Neural cell (in vitro differentiated cells): ENCODE results near the gene KDM4C. TPM values are rescaled to one million over a fixed set of nuclear protein-coding genes. Genes with fewer than 3 reads are reported as not detected.

Experiments used
- H2AFZ ChIP-seq: fragments of 200-600, 300-800 bp; sonication (generic), shearing (Covaris generic); 2 replicates; pipeline ENCODE4 v1.6.0; 2014; ENCODE audit warnings: low read depth, mild to moderate bottlenecking, antibody characterized with exemption, low read length, moderate library complexity
- H3F3A ChIP-seq: fragments of 200-600 bp; shearing (Covaris generic); 2 replicates; pipeline ENCODE4 v1.6.1; 2016; ENCODE audit warnings: mild to moderate bottlenecking, moderate library complexity, mixed read lengths, antibody characterized with exemption, low read length; ENCODE audit not compliant: insufficient read depth, poor library complexity, severe bottlenecking
- H3K27ac ChIP-seq: fragments of 200-600, 300-800 bp; sonication (generic), shearing (Covaris generic); 2 replicates; pipeline ENCODE4 v1.5.1; 2014; ENCODE audit warnings: mild to moderate bottlenecking, low read length, moderate library complexity
- H3K27me3 ChIP-seq: fragments of 300-800, 200-600 bp; sonication (generic), shearing (Covaris generic); 2 replicates; pipeline ENCODE4 v1.6.0; 2014; ENCODE audit warnings: mild to moderate bottlenecking, low read depth, low read length, moderate library complexity; ENCODE audit not compliant: insufficient read depth
- H3K36me3 ChIP-seq: fragments of 300-800, 200-600 bp; sonication (generic), shearing (Covaris generic); 2 replicates; pipeline ENCODE4 v1.5.1; 2014; ENCODE audit warnings: mild to moderate bottlenecking, antibody characterized with exemption, low read length, moderate library complexity; ENCODE audit not compliant: insufficient read depth
- H3K4me2 ChIP-seq: fragments of 300-800, 200-600 bp; sonication (generic), shearing (Covaris generic); 2 replicates; pipeline ENCODE4 v1.6.0; 2014; ENCODE audit warnings: mild to moderate bottlenecking, low read length
- H3K4me3 ChIP-seq: fragments of 300-800, 200-600 bp; sonication (generic), shearing (Covaris generic); 2 replicates; pipeline ENCODE4 v1.5.1; 2014; ENCODE audit warnings: mild to moderate bottlenecking, low read length, moderate library complexity
- H3K79me2 ChIP-seq: fragments of 200-600 bp; shearing (Covaris generic); replicated peaks from 2 replicates; pipeline ENCODE4 v1.6.0; 2014; ENCODE audit warnings: mild to moderate bottlenecking, low read length, moderate library complexity; ENCODE audit not compliant: insufficient read depth
- H3K9ac ChIP-seq: fragments of 300-800, 200-600 bp; sonication (generic), shearing (Covaris generic); 2 replicates; pipeline ENCODE4 v1.6.1; 2016; ENCODE audit warnings: mild to moderate bottlenecking, low read length, mixed read lengths
- H3K9me2 ChIP-seq: fragments of 200-600 bp; shearing (Covaris generic); 2 replicates; pipeline ENCODE4 v1.6.1; 2016; ENCODE audit warnings: mild to moderate bottlenecking, low read length, mixed read lengths; ENCODE audit not compliant: insufficient read depth
- H3K9me3 ChIP-seq: fragments of 200-600, 300-800 bp; sonication (generic), shearing (Covaris generic); 2 replicates; pipeline ENCODE4 v1.6.1; 2016; ENCODE audit warnings: mild to moderate bottlenecking, mixed run types, low read length, moderate library complexity, mixed read lengths
- H4K20me1 ChIP-seq: fragments of 200-600 bp; shearing (Covaris generic); 2 replicates; pipeline ENCODE4 v1.6.1; 2016; ENCODE audit warnings: mild to moderate bottlenecking, mixed run types; ENCODE audit not compliant: insufficient read depth
- EZH2 ChIP-seq: fragments of 200-600, 300-800 bp; shearing (Covaris generic), sonication (generic); IDR thresholded peaks from 2 replicates; pipeline ENCODE4 v1.6.1; 2014; ENCODE audit warnings: antibody characterized with exemption, low read length, borderline replicate concordance, mild to moderate bottlenecking; ENCODE audit not compliant: insufficient read depth, poor library complexity, severe bottlenecking
- MXI1 ChIP-seq: fragments of 450-650 bp; conservative IDR thresholded peaks from 2 replicates; pipeline ENCODE4 v1.6.1; 2014; ENCODE audit warnings: antibody characterized with exemption, mild to moderate bottlenecking; ENCODE audit not compliant: poor library complexity, severe bottlenecking
- POLR2AphosphoS5 ChIP-seq: IDR thresholded peaks from 2 replicates; pipeline ENCODE4 v1.6.1; 2012
- RAD21 ChIP-seq: fragments of 450-650 bp; conservative IDR thresholded peaks from 2 replicates; pipeline ENCODE4 v1.6.1; 2014; ENCODE audit warnings: antibody characterized with exemption, mild to moderate bottlenecking, moderate library complexity
- SMC3 ChIP-seq: fragments of 450-650 bp; conservative IDR thresholded peaks from 2 replicates; pipeline ENCODE4 v1.6.1; 2014; ENCODE audit warnings: antibody characterized with exemption, mild to moderate bottlenecking, moderate library complexity; ENCODE audit not compliant: poor library complexity
- TAF1 ChIP-seq: IDR thresholded peaks from 2 replicates; pipeline ENCODE4 v1.6.1; 2012; ENCODE audit warnings: low read depth
- polyA plus RNA-seq: library from polyadenylated mRNA; depleted of rRNA; stranded (reverse); fragments of >200 nt; gene quantifications from 2 replicates; pipeline ENCODE4 v1.2.3, GENCODE V29; 2014
- TF ChIP-seq, protein P1 (sequence below): fragments of 450-650 bp; IDR thresholded peaks from 2 replicates; pipeline ENCODE4 v1.5.1; 2014; ENCODE audit warnings: antibody characterized with exemption, mild to moderate bottlenecking, moderate library complexity; ENCODE audit not compliant: poor library complexity, severe bottlenecking

KDM4C gene
- polyA plus RNA-seq, 1 donor from 2014 or later: 21.1 TPM

DNA sequence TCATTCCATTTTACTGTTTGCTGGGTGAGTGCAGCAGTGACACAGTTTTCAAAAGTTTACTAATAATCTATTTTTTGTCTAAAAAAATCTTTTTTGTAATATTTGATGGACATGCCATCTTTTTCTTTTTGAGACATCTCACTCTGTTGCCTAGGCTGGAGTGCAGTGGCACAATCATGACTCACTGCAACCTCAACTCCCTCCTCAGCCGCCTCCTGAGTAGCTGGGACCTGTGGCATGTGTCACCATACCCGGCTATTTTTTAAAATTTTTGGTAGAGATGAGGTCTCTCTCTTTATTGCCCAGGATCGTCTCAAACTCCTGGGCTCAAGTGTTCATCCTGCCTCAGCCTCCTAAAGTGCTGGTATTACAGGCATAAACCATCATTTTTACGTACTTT lies 86.0 kb downstream of the KDM4C start:
- Histone ChIP-seq H3K4me2 (no peak overlapping the region), H3K9me3 (no peaks in the 10 kb centered on the region), H3K79me2 (no peaks in the 10 kb centered on the region), H3K4me3 (no peak overlapping the region), H3F3A (no peaks in the 10 kb centered on the region), H3K36me3 (no peaks in the 10 kb centered on the region), H4K20me1 (no peaks in the 10 kb centered on the region), H2AFZ (no peak overlapping the region), H3K9me2 (no peaks in the 10 kb centered on the region), H3K9ac (no peak overlapping the region), H3K27ac (no peak overlapping the region), H3K27me3 (no peaks in the 10 kb centered on the region)
- no peak for TF ChIP-seq MXI1
- TF ChIP-seq, protein P1, sequence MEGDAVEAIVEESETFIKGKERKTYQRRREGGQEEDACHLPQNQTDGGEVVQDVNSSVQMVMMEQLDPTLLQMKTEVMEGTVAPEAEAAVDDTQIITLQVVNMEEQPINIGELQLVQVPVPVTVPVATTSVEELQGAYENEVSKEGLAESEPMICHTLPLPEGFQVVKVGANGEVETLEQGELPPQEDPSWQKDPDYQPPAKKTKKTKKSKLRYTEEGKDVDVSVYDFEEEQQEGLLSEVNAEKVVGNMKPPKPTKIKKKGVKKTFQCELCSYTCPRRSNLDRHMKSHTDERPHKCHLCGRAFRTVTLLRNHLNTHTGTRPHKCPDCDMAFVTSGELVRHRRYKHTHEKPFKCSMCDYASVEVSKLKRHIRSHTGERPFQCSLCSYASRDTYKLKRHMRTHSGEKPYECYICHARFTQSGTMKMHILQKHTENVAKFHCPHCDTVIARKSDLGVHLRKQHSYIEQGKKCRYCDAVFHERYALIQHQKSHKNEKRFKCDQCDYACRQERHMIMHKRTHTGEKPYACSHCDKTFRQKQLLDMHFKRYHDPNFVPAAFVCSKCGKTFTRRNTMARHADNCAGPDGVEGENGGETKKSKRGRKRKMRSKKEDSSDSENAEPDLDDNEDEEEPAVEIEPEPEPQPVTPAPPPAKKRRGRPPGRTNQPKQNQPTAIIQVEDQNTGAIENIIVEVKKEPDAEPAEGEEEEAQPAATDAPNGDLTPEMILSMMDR: no peak
- TF ChIP-seq RAD21: no peak
- no peak for TF ChIP-seq POLR2AphosphoS5
- no peak for TF ChIP-seq SMC3
- no peak for TF ChIP-seq EZH2

DNA sequence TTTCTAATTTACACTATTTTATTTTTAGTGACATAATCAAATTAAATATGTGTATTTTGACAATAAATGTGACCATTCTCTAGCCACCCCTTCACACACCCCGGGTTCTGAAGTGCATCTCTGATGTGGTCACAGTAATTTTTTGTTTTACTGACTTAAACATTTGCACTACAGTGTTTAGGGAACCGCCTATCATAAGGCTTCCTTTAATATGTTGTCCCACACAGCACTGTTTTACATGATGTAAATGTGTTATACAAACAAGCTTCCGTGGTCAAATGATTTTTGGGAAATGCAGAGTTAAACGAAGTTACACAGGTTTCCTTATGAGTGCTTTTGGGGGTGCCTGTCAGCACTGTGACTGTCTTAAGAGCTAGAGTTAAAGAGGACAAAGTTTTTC lies 86.5 kb downstream of the KDM4C start:
- H3K27me3 ChIP-seq: no peaks in the 10 kb centered on the region
- no peaks in the 10 kb centered on the region for H3K9me3 ChIP-seq
- H3K9ac ChIP-seq: no peak overlapping the region
- no peaks in the 10 kb centered on the region for H3K36me3 ChIP-seq
- H3K9me2 ChIP-seq: no peaks in the 10 kb centered on the region
- H3K4me3 ChIP-seq: no peak overlapping the region
- no peaks in the 10 kb centered on the region for H3F3A ChIP-seq
- no peaks in the 10 kb centered on the region for H3K79me2 ChIP-seq
- no peaks in the 10 kb centered on the region for H4K20me1 ChIP-seq
- no peak overlapping the region for H2AFZ ChIP-seq
- no peak for TF ChIP-seq POLR2AphosphoS5
- no peak for TF ChIP-seq RAD21
- H3K4me2 ChIP-seq: no peak overlapping the region
- H3K27ac ChIP-seq: no peak overlapping the region

DNA sequence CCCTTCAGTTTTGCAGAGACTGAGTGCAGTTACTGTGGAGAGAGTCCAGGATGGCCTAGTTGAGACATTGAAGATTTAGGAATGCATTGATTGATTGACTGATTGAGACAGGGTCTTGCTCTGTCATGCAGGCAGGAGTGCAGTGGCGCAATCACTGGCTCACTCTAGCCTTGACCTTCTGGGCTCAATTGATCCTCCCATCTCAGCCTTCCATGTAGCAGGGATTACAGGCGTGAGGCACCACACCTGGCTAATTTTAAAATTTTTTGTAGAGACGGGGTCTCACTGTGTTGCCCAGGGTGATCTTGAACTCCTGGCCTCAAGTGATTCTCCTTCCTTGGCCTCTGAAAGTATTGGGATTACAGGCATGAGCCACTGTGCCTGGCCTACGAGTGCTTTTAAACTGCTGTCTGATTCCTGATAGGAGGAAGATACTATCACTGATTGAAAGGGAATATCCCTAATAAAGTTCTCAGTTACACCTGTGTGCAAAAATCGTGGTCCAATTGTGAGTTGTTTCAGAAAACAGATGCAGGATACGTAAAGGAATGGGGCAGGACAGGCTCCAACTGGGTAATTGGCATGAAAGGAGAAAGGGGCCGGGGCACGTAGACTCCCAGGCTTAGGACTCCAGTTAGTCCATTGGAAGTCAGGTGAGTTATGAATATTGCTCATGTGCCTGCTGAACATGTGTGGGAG lies 87.5 kb downstream of the KDM4C start:
- no peak for TF ChIP-seq TAF1
- no peak overlapping the region for H3K27ac ChIP-seq
- H3K27me3 ChIP-seq: no peaks in the 10 kb centered on the region
- no peak overlapping the region for H3K4me3 ChIP-seq
- H3K79me2 ChIP-seq: no peaks in the 10 kb centered on the region
- H3K9me3 ChIP-seq: no peaks in the 10 kb centered on the region
- no peak overlapping the region for H2AFZ ChIP-seq
- H3K4me2 ChIP-seq: no peak overlapping the region
- no peaks in the 10 kb centered on the region for H3K9me2 ChIP-seq
- H3F3A ChIP-seq: no peaks in the 10 kb centered on the region
- H4K20me1 ChIP-seq: no peaks in the 10 kb centered on the region
- no peaks in the 10 kb centered on the region for H3K36me3 ChIP-seq
- no peak overlapping the region for H3K9ac ChIP-seq

DNA sequence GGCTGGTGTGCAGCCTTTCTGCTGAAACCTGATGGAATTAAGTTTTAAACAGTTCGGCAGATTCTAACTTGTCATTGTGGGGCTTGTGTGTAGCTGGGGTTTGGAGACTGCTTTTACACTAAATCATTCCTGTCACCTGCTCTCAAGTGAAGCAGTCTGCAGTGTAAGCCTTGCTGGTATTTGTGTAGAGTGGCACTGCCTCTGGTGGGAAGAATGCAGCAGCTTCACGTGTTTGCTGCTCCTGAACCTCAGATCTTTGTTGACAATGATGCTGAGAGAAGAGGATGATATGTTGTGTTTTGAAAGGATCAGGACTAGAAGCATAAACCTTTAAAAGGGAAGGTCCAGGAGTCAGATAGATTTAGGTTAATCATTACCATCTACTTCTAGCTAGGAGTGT lies 88.1 kb downstream of the KDM4C start:
- no peaks in the 10 kb centered on the region for H4K20me1 ChIP-seq
- no peaks in the 10 kb centered on the region for H3K9me3 ChIP-seq
- no peak overlapping the region for H3K9ac ChIP-seq
- H3K79me2 ChIP-seq: no peaks in the 10 kb centered on the region
- no peaks in the 10 kb centered on the region for H3K9me2 ChIP-seq
- no peaks in the 10 kb centered on the region for H3K36me3 ChIP-seq
- H3K27me3 ChIP-seq: no peaks in the 10 kb centered on the region
- H3K4me2 ChIP-seq: no peak overlapping the region
- no peaks in the 10 kb centered on the region for H3F3A ChIP-seq
- H3K4me3 ChIP-seq: no peak overlapping the region
- TF ChIP-seq SMC3: peak; percentile 20
- TF ChIP-seq, protein P1: peak; percentile 51
- peak; percentile 25 for TF ChIP-seq RAD21
- no peak for TF ChIP-seq MXI1
- no peak overlapping the region for H2AFZ ChIP-seq
- no peak overlapping the region for H3K27ac ChIP-seq
